ENCODE results near the gene BACE1-AS. TPM values are rescaled to one million over a fixed set of nuclear protein-coding genes. Genes with fewer than 3 reads are reported as not detected.
A peak's percentile ranks its signal among the peaks of the same experiment; 100 is the strongest.
"Not testable (repeated sequence)": the region's sequence is repeated elsewhere in the genome, so short reads cannot be mapped to it uniquely, and the experiment has no call there.

The BACE1-AS gene
- total RNA-seq, 8 experiments from 2014 or later: 5.0 to 21.6 (median 13.1) TPM

DNA sequence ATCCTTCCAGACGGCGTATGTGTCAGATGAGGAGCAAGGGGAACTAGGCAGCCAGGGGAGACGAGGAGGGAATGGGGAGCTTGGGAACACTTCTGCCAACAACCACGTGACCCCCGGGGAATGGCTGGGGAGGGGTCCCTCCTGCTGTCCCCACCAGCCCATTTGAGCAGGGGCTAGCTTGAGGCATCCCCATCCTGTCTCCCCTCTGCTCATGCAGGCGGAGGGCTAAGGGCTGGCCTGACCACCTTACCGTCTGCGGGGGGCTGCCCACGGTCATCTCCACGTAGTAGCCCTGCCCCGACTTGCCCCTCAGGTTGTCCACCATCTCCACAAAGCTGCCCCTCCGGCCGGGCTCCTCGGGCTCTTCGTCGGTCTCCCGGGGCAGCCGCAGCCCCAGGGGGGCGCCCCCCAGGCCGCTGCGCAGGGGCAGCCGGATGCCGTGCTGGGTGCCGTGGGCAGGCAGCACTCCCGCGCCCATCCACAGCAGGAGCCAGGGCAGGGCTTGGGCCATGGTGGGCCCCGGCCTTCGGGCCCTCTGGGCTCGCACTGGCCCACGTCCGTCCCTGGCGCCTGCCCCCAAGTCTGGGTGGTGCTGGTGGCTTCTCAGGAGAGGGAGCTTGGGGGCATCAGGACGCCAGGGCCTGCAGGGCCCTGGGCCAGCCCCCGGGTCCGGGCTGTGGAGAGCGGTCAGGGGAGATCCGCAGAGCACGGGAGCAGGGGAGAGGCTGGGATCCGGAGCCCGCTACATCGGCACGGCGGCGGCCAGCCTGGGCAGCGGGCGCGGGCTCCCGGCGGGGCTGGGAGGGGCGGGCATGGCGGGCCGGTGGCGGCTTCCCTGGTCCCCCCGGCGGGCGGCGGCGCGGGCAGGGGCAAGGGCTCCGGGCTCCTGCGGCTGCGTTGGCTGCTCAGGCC lies 24.4 kb downstream of the BACE1-AS start:
- in situ Hi-C loops (cut with MboI; ENCODE audit: low pct_unique_long_range_greater_than_20kb in 2 of 9, low sequenced_read_pairs in 9 of 9, unreplicated experiment in 9 of 9): no loop called here
- peak; percentile 56 to 70 (median 66) for ATAC-seq (replicated peaks in 6 of 8)
- peak overlapping the region; percentile 37 to 68 for H3K27ac ChIP-seq
- peaks cover 16 to 18% of the 10 kb centered on the region in 2 donors for H3K4me1 ChIP-seq (replicated peaks in 1 of 2)
- WGBS, 10 experiments: 0 to 15% (median 0%) methylated on average over 2 to 8 of the region's 62 CpGs; no CpG with 5 or more reads in 7 of the 10 experiments
- H3K4me3 ChIP-seq: peak overlapping the region; percentile 69 to 84 (median 73)

DNA sequence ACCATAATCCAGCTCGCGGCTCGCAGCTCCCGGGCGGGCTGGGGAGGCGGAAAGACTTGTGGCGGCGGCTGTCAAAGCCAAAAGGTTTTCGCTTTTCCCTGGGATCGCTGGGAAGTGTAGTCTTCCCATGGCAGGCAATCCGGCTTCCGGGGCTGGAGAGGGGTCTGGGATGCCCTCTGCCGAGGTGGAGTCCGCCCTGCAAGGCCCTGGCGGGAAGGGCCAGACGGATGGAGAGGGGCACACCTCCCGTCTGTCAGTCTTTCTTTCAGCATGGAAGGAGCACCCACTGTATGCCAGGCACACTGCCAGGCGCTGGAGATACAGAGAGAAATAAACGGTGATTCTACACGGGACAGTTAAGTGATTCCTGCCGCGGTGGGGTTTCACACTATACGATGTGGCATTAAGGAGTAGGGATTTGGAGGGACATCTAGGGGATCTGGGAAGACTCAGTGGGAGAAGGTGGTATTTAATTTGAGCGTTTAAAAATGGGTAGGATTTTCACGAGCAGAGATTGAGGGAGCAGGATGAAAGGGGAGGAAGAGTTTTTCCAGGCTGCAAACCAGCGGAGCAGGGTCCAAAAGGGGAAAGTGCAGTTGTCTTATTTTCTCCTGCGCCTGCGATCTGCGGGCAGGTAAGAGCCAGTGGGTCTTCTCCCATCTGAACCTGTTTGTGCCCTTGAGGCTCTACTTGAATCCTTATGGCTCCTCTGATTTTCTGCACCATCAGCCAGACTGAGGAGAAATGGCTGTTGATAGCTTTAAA lies 25.2 kb downstream of the BACE1-AS start, which contains the start of gene BACE1:
Gene BACE1 (minus strand): TSS at position 60 of the 765 bp plus-strand sequence. CDS start 461 bp downstream, outside the sequence.
- peak; percentile 80 to 96 (median 94) for ATAC-seq (replicated peaks in 6 of 8)
- WGBS, 10 experiments: 4 to 53% (median 32%) methylated on average over 2 to 16 of the region's 29 CpGs; no CpG with 5 or more reads in 2 of the 10 experiments
- H3K4me1 ChIP-seq (replicated peaks in 1 of 2): peaks cover 16 to 18% of the 10 kb centered on the region in 2 donors
- in situ Hi-C loops (cut with MboI; ENCODE audit: low pct_unique_long_range_greater_than_20kb in 2 of 9, low sequenced_read_pairs in 9 of 9, unreplicated experiment in 9 of 9): no loop called here
- peak within 1 kb of the TSS; percentile 69 to 84 (median 73) for H3K4me3 ChIP-seq
- H3K27ac ChIP-seq: peak within 1 kb of the TSS; percentile 37 to 68

DNA sequence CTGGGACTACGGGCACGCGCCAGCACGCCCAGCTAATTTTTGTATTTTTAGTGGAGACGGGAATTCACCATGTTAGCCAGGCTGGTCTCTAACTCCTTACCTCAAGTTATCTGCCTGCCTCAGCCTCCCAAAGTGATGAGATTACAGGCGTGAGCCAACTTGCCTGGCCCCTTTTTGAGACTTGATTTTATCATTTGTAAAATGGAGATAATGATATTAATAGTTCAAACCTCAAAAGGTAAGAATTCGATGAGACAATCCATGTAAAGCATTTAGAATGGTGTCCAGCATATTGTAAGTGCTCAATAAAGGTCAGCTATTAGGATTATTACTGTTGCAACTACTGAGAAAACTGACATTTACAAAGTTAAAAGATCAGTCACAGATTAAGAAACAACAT lies 27.6 kb downstream of the BACE1-AS start:
- H3K4me3 ChIP-seq: no peak overlapping the region
- H3K4me1 ChIP-seq (replicated peaks in 1 of 2): peaks cover 16 to 18% of the 10 kb centered on the region in 2 donors
- 50 to 100% (median 75%) methylated on average over 1 to 7 of the region's 7 CpGs; no CpG with 5 or more reads in 1 of the 10 experiments for WGBS, 10 experiments
- in situ Hi-C loops (cut with MboI; ENCODE audit: low pct_unique_long_range_greater_than_20kb in 2 of 9, low sequenced_read_pairs in 9 of 9, unreplicated experiment in 9 of 9): no loop called here
- no peak overlapping the region for H3K27ac ChIP-seq
- ATAC-seq (replicated peaks in 6 of 8): no peak

DNA sequence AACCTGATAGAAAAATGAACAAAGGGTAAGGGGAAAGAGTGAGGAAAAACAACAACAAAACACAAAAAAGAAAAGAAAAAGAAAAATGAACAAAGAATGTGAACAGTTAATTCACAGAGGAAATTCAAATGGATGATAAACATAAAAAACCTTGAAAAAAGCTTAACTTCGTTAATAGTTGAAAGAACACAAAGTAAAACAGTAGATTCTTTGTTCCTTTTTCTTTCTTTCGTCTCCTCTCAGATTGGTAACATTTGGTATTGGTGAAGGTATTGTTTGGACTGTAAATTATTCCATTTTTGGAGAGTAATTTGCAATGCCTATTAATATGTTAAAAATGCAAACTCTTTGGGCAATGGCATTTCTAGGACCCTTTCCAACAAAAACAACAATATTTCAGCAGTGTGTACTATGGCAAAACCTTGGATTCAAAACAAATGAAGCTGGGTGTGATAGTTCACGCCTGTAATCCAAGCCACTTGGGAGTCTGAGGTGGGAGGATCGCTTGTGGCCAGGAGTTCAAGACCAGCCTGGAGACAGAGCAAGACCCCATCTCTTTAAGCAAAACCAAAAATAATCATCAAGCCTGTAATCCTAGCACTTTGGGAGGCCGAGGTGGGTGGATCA lies 28.2 kb downstream of the BACE1-AS start:
- H3K4me1 ChIP-seq (replicated peaks in 1 of 2): peaks cover 13 to 16% of the 10 kb centered on the region in 2 donors
- in situ Hi-C loops (cut with MboI; ENCODE audit: low pct_unique_long_range_greater_than_20kb in 2 of 9, low sequenced_read_pairs in 9 of 9, unreplicated experiment in 9 of 9): no loop called here
- ATAC-seq (replicated peaks in 6 of 8): peak in 3 of 8 experiments; percentile 8 to 50 (median 42)
- no peak overlapping the region for H3K4me3 ChIP-seq
- 0 to 92% (median 76%) methylated on average over 2 to 4 of the region's 5 CpGs for WGBS, 10 experiments
- H3K27ac ChIP-seq: no peak overlapping the region

DNA sequence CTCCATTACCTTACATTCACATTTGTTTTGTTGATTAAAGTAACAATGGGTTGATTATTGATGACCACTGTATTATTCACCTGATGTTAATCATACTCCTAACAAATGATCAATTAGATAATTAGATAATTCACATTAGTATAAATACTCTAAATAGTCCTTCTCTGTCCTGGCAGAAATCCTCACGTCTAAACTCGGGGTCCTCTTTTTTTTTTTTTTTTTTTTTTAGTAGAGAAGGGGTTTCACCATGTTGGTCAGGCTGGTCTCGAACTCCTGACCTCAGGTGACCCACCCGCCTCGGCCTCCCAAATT lies 36.1 kb downstream of the BACE1-AS start:
- in situ Hi-C loops (cut with MboI; ENCODE audit: low pct_unique_long_range_greater_than_20kb in 2 of 9, low sequenced_read_pairs in 9 of 9, unreplicated experiment in 9 of 9): not testable (repeated sequence)

DNA sequence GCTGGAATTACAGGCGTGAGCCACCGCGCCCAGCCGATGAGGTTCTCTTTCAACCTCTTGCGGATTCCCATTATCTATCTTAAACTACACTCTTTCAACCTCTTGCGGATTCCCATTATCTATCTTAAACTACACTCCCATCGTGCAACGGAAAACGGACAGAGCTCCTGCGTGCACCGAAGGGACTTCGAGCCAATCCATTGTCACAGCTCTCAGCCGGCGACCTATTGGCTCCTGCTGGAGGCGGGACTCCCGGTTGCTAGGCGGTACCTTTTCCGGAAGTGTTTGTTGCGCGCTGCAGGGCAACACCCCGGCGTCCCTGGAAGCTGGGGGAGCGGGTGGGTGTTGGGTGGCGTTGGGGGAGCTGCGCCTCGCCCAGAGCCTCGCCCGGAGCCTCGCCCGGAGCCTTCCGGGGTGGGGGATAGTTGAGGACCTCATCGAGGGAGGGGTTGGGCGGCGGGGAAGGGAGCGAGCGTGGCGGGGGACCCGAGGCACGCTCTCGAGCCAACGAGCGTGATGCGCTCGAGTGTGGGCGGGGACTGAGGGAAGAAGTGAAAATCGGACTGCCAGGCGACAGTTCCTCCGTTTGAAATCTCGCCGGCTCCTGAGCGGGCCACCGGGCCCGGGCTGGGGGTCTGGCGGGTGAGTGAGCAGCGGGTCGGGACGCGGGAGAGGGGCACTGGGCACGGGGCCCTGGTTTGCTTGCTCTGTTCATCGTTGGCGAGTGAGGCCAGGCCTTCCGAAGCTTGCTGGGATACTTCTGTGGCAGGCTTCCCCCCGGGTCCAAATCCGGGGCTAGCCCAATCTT lies 36.6 kb downstream of the BACE1-AS start, which contains the start of gene CEP164:
Gene CEP164 (plus strand): TSS at position 288 of the 808 bp plus-strand sequence. CDS start 10,733 bp downstream, outside the sequence.
- ATAC-seq (replicated peaks in 6 of 8): peak; percentile 86 to 96 (median 96)
- H3K4me3 ChIP-seq: peak within 1 kb of the TSS; percentile 54 to 86 (median 81)
- peaks cover 5 to 7% of the 10 kb centered on the region in 2 donors for H3K4me1 ChIP-seq (replicated peaks in 1 of 2)
- in situ Hi-C loops (cut with MboI; ENCODE audit: low pct_unique_long_range_greater_than_20kb in 2 of 9, low sequenced_read_pairs in 9 of 9, unreplicated experiment in 9 of 9): no loop called here
- 0 to 3% (median 0%) methylated on average over 1 to 11 of the region's 64 CpGs; no CpG with 5 or more reads in 3 of the 10 experiments for WGBS, 10 experiments
- peak within 1 kb of the TSS; percentile 67 to 78 for H3K27ac ChIP-seq

More for the DNA sequence above, 36.1 kb downstream of the BACE1-AS start:
- WGBS, 10 experiments: 0 to 17% (median 5%) methylated on average over 1 to 3 of the region's 5 CpGs; no CpG with 5 or more reads in 4 of the 10 experiments
- peak overlapping the region; percentile 54 to 86 (median 81) for H3K4me3 ChIP-seq
- H3K27ac ChIP-seq; H3K4me1 ChIP-seq (replicated peaks in 1 of 2); ATAC-seq (replicated peaks in 6 of 8): not testable (repeated sequence)

DNA sequence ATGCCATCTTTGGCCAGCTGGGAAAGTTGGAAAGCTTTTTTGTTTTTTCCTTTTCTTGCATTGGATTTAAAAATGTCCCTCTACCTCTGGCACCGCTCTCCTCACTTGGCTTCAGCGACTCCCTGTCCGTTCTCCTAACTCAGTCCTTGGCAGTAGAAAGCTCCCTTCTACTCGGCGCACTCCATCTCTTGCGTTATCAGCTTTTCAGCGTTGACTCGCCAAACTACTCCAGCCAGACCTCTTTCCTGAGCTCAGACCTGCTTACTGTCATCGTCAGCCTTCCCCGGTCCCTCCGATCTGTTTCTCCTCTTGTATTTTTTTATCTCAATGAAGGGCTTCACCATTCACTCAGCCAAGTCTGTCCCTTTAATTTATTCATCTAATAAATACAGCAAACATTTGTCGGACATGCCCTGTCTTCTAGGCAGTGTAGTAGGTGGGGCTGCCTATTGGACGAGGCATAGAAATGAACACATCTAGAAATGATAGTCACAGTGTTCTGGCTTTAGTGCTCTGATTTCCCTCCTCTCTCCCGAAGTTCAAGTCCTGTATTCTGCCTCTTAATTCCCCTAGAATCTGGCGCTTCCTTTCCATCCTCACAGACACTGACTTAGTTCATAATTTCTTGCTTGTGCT lies 37.3 kb downstream of the BACE1-AS start:
- Histone ChIP-seq H3K27ac (peak overlapping the region; percentile 67 to 78), H3K4me3 (peak overlapping the region; percentile 54 to 86 (median 81)), H3K4me1 (replicated peaks in 1 of 2) (peaks cover 6 to 9% of the 10 kb centered on the region in 2 donors)
- ATAC-seq (replicated peaks in 6 of 8): peak; percentile 8 to 36 (median 16)
- 0 to 21% (median 5%) methylated on average over 2 to 13 of the region's 15 CpGs; no CpG with 5 or more reads in 1 of the 10 experiments for WGBS, 10 experiments
- in situ Hi-C loops (cut with MboI; ENCODE audit: low pct_unique_long_range_greater_than_20kb in 2 of 9, low sequenced_read_pairs in 9 of 9, unreplicated experiment in 9 of 9): no loop called here

DNA sequence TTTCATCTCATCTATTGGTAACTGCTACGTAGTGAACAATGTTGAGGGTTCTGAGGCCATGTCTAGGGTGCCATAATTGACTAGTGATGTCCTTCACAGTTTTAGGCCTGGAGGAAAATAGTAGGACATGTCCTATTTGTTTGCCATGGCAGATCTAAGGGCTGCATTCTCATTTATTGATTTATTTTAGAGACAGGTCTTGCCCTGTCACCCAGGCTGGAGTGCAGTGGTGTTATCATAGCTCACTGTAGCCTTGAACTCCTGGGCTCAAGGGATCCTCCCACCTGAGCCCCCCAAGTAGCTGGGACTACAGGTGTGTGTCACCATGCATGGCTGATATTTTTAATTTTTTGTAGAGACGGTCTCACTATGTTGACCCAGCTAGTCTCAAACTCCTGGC lies 41.7 kb downstream of the BACE1-AS start:
- no peak for ATAC-seq (replicated peaks in 6 of 8)
- H3K27ac ChIP-seq: peak overlapping the region in 1 of 2 donors; percentile 52
- 0 to 100% (median 83%) methylated on average over 1 to 2 of the region's 2 CpGs; no CpG with 5 or more reads in 3 of the 10 experiments for WGBS, 10 experiments
- peaks cover 10 to 15% of the 10 kb centered on the region in 2 donors for H3K4me1 ChIP-seq (replicated peaks in 1 of 2)
- no peak overlapping the region for H3K4me3 ChIP-seq
- in situ Hi-C loops (cut with MboI; ENCODE audit: low pct_unique_long_range_greater_than_20kb in 2 of 9, low sequenced_read_pairs in 9 of 9, unreplicated experiment in 9 of 9): no loop called here

DNA sequence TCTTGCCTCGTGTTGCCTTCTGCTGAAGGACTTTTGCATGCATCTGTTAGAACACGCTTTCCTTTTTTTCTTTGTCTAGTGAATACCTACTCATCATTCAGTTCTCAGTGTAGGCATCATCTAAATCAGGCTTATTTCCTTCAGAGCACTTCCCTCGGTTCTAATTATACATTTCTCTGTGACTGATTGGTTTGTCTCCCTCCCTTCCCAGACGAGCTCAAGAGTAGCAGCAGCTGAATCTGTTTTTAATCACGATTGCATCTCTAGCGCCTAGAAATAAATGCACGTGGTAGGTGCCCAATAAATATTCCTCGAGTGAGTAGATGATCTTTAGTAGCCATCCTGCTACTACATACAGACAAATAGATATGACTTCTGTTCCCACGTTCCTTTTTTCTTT lies 42.8 kb downstream of the BACE1-AS start:
- peak overlapping the region in 1 of 2 donors; percentile 18 for H3K27ac ChIP-seq
- WGBS, 10 experiments: 19 to 73% (median 60%) methylated on average over 1 to 7 of the region's 9 CpGs
- H3K4me3 ChIP-seq: no peak overlapping the region
- H3K4me1 ChIP-seq (replicated peaks in 1 of 2): peaks cover 6 to 12% of the 10 kb centered on the region in 2 donors
- in situ Hi-C loops (cut with MboI; ENCODE audit: low pct_unique_long_range_greater_than_20kb in 2 of 9, low sequenced_read_pairs in 9 of 9, unreplicated experiment in 9 of 9): no loop called here
- peak in 6 of 8 experiments; percentile 18 to 96 (median 86) for ATAC-seq (replicated peaks in 6 of 8)

DNA sequence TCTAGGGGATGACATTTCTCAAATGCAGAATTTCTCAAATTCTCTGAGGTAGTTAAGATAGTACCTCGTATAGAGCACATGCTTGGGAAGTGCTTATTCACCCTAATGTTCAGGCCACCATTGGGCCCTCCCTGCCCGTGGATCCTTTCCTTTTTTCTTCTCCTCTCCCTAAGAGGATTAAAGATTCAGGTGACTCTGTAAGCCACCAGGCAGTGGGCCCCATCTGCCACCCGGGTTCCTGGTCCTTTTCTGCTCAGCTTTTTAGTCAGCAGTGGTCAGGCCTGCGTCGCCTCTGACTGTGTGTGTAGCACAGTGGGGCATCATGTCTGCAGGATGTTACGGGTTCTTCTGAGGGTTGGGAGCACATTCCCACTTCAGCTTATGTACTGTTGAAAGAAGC lies 43.8 kb downstream of the BACE1-AS start:
- no peak overlapping the region for H3K27ac ChIP-seq
- in situ Hi-C loops (cut with MboI; ENCODE audit: low pct_unique_long_range_greater_than_20kb in 2 of 9, low sequenced_read_pairs in 9 of 9, unreplicated experiment in 9 of 9): no loop called here
- H3K4me1 ChIP-seq (replicated peaks in 1 of 2): peaks cover 4 to 10% of the 10 kb centered on the region in 2 donors
- 67 to 100% (median 93%) methylated on average over 1 to 4 of the region's 6 CpGs; no CpG with 5 or more reads in 4 of the 10 experiments for WGBS, 10 experiments
- ATAC-seq (replicated peaks in 6 of 8): no peak
- no peak overlapping the region for H3K4me3 ChIP-seq

DNA sequence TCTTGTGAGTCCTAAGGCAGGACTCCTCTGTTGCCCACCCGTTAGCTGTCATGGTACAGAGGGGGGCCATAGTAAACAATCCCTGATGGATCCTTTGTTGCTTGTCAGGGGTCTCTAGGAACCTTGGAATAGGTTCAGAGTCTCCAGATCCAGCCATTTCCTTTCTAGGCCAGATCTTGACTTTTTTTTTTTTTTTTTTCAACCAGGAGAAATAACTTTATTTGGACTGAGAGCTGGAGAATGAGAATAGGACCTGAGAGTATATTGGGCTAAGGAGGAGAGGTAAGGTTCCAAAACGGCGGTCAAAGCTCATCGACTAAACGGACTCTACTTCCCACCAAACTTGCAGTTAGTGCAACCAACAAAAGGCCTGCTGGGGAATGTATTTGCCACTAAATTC lies 44.3 kb downstream of the BACE1-AS start:
- in situ Hi-C loops (cut with MboI; ENCODE audit: low pct_unique_long_range_greater_than_20kb in 2 of 9, low sequenced_read_pairs in 9 of 9, unreplicated experiment in 9 of 9): no loop called here
- H3K27ac ChIP-seq: no peak overlapping the region
- H3K4me3 ChIP-seq: no peak overlapping the region
- peaks cover 4 to 10% of the 10 kb centered on the region in 2 donors for H3K4me1 ChIP-seq (replicated peaks in 1 of 2)
- no peak for ATAC-seq (replicated peaks in 6 of 8)
- 74 to 100% (median 95%) methylated on average over 1 to 5 of the region's 5 CpGs for WGBS, 10 experiments

All from motor neuron (in vitro differentiated cells).